Measurements from ENCODE around the gene PDF.

DNA sequence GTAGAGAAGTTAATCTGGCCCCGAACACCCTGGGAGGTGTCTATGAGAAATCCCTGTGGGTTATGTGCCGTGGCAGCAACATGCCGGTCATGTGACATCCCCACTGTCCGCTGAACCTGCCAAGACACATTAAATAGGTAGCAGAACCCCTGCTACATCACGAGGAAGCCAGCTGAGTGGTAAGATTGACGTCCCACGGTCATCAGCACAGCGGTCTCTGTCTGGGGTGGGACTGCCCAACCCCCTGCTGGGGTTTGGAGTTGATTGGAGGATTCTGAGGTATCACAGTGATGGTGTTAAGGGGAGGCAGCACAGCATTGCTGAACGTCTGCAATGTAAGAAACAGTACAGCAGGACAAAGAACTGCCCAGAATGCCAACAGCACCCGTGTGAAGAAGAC is 19.1 kb upstream of the PDF start:
- TF ChIP-seq, protein P1, sequence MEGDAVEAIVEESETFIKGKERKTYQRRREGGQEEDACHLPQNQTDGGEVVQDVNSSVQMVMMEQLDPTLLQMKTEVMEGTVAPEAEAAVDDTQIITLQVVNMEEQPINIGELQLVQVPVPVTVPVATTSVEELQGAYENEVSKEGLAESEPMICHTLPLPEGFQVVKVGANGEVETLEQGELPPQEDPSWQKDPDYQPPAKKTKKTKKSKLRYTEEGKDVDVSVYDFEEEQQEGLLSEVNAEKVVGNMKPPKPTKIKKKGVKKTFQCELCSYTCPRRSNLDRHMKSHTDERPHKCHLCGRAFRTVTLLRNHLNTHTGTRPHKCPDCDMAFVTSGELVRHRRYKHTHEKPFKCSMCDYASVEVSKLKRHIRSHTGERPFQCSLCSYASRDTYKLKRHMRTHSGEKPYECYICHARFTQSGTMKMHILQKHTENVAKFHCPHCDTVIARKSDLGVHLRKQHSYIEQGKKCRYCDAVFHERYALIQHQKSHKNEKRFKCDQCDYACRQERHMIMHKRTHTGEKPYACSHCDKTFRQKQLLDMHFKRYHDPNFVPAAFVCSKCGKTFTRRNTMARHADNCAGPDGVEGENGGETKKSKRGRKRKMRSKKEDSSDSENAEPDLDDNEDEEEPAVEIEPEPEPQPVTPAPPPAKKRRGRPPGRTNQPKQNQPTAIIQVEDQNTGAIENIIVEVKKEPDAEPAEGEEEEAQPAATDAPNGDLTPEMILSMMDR (IDR thresholded peaks at IDR 0.05) = no peak
- TF ChIP-seq ZFX (IDR thresholded peaks at IDR 0.05; ENCODE audit: borderline replicate concordance) = no peak
